ENCODE results near the gene AGXT.

DNA sequence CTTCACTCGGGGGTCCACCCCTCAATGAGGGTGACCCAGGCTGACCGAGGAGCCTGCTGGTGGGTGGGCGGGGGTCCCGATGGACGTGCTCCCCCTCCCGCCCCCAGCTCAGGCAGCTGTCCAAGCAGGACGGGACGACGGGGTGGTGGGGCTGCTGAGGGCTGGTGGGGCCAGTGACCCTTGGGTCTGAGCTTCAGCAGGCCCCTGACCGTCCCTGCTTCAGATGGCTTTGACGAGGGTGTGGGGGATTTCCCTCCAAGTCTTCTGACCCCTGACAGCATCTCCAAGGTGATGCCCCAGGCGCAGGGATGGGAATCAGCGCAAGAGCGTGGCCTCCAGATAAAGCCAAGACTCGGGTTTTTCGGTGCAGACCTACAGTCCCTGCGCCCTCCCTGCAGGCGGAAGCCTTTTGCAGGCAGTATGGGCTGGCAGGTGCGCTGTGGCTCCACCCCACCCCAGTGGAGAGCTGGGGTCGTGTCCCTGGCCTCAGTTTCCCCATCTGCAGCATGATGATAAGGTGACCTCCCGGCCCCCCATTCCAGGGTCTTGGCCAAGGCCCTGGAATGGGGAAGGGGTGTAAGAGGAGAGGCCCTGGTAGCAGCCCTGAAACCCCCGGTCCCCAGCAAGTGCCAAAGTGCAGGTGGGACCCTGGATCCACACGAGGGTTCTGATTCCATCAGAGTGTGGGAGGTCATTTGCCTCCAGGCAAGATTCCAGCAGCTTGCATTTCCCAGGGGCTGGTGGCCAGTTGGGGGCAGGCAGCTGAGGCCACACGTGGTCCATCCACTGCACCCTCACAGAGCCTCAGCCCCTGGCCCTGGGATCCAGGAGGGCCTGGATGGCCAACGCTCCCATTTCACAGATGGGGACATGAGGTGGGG, 46.3 kb downstream of the AGXT start:
- no peak for TF ChIP-seq POLR2A (IDR thresholded peaks at IDR 0.05; ENCODE audit: low read length)
- TF ChIP-seq GATA1 (IDR thresholded peaks at IDR 0.05; ENCODE audit: low read depth, low read length), result no peak
